Measurements from ENCODE around the gene ICAM5. TPM values are rescaled to one million over a fixed set of nuclear protein-coding genes. Genes with fewer than 3 reads are reported as not detected.

Gene ICAM5
- polyA plus RNA-seq, 1 donor from 2014 or later, result 4.1 TPM

DNA sequence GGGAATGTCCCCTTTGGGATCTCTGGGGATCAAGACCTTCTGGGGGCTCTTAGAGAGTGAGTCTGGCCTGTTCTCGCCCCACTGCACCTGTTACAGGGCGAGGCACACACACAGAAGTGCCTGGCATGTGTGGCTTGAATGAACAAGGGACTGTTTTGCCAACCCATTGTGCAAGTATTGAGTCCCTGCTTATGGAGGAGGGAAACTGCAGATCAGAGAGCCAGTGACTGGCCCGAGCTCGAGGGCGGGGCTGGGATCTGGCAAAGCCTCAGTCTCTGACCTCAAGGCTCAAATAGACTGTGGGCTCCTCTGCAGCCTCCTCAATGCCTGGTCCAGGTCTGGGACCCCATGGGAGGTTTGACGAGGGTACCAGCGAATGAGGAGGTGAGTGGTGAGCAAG lies 38.0 kb downstream of the ICAM5 start:
- no peak overlapping the region for H3K9ac ChIP-seq (ENCODE audit: low read length)
- H3K4me3 ChIP-seq (ENCODE audit: low read length), result no peak overlapping the region
- H4K20me1 ChIP-seq (ENCODE audit: insufficient read depth), result no peaks in the 10 kb centered on the region
- no peak overlapping the region for H2AFZ ChIP-seq (ENCODE audit: low read depth, low read length)
- H3F3A ChIP-seq (ENCODE audit: insufficient read depth, low read length, poor library complexity, severe bottlenecking), result no peaks in the 10 kb centered on the region
- H3K9me2 ChIP-seq (ENCODE audit: insufficient read depth, low read length), result no peaks in the 10 kb centered on the region
- no peaks in the 10 kb centered on the region for H3K27me3 ChIP-seq (ENCODE audit: insufficient read depth, low read depth, low read length)
- H3K9me3 ChIP-seq (ENCODE audit: low read length), result no peaks in the 10 kb centered on the region
- TF ChIP-seq EP300 (conservative IDR thresholded peaks at IDR 0.05; ENCODE audit: poor library complexity, severe bottlenecking), result no peak
- TF ChIP-seq TAF1 (IDR thresholded peaks at IDR 0.05; ENCODE audit: low read depth), result no peak
- TF ChIP-seq, protein P1, sequence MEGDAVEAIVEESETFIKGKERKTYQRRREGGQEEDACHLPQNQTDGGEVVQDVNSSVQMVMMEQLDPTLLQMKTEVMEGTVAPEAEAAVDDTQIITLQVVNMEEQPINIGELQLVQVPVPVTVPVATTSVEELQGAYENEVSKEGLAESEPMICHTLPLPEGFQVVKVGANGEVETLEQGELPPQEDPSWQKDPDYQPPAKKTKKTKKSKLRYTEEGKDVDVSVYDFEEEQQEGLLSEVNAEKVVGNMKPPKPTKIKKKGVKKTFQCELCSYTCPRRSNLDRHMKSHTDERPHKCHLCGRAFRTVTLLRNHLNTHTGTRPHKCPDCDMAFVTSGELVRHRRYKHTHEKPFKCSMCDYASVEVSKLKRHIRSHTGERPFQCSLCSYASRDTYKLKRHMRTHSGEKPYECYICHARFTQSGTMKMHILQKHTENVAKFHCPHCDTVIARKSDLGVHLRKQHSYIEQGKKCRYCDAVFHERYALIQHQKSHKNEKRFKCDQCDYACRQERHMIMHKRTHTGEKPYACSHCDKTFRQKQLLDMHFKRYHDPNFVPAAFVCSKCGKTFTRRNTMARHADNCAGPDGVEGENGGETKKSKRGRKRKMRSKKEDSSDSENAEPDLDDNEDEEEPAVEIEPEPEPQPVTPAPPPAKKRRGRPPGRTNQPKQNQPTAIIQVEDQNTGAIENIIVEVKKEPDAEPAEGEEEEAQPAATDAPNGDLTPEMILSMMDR (IDR thresholded peaks at IDR 0.05; ENCODE audit: poor library complexity, severe bottlenecking), result no peak
- no peak for TF ChIP-seq SMC3 (conservative IDR thresholded peaks at IDR 0.05; ENCODE audit: poor library complexity)
- TF ChIP-seq POLR2AphosphoS5 (IDR thresholded peaks at IDR 0.05), result no peak
- no peak for TF ChIP-seq RAD21 (conservative IDR thresholded peaks at IDR 0.05)
- TF ChIP-seq, protein P2, sequence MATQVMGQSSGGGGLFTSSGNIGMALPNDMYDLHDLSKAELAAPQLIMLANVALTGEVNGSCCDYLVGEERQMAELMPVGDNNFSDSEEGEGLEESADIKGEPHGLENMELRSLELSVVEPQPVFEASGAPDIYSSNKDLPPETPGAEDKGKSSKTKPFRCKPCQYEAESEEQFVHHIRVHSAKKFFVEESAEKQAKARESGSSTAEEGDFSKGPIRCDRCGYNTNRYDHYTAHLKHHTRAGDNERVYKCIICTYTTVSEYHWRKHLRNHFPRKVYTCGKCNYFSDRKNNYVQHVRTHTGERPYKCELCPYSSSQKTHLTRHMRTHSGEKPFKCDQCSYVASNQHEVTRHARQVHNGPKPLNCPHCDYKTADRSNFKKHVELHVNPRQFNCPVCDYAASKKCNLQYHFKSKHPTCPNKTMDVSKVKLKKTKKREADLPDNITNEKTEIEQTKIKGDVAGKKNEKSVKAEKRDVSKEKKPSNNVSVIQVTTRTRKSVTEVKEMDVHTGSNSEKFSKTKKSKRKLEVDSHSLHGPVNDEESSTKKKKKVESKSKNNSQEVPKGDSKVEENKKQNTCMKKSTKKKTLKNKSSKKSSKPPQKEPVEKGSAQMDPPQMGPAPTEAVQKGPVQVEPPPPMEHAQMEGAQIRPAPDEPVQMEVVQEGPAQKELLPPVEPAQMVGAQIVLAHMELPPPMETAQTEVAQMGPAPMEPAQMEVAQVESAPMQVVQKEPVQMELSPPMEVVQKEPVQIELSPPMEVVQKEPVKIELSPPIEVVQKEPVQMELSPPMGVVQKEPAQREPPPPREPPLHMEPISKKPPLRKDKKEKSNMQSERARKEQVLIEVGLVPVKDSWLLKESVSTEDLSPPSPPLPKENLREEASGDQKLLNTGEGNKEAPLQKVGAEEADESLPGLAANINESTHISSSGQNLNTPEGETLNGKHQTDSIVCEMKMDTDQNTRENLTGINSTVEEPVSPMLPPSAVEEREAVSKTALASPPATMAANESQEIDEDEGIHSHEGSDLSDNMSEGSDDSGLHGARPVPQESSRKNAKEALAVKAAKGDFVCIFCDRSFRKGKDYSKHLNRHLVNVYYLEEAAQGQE (IDR thresholded peaks at IDR 0.05; ENCODE audit: borderline replicate concordance), result no peak
- TF ChIP-seq EZH2 (IDR thresholded peaks at IDR 0.05; ENCODE audit: borderline replicate concordance, insufficient read depth, low read length, poor library complexity, severe bottlenecking), result no peak
- no peak for TF ChIP-seq MXI1 (conservative IDR thresholded peaks at IDR 0.05; ENCODE audit: poor library complexity, severe bottlenecking)
- no peak overlapping the region for H3K4me2 ChIP-seq (ENCODE audit: low read length)
- H3K27ac ChIP-seq (ENCODE audit: low read length), result no peak overlapping the region
- no peaks in the 10 kb centered on the region for H3K36me3 ChIP-seq (ENCODE audit: insufficient read depth, low read length)
- peaks cover 22% of the 10 kb centered on the region for H3K79me2 ChIP-seq (replicated peaks; ENCODE audit: insufficient read depth, low read length)

DNA sequence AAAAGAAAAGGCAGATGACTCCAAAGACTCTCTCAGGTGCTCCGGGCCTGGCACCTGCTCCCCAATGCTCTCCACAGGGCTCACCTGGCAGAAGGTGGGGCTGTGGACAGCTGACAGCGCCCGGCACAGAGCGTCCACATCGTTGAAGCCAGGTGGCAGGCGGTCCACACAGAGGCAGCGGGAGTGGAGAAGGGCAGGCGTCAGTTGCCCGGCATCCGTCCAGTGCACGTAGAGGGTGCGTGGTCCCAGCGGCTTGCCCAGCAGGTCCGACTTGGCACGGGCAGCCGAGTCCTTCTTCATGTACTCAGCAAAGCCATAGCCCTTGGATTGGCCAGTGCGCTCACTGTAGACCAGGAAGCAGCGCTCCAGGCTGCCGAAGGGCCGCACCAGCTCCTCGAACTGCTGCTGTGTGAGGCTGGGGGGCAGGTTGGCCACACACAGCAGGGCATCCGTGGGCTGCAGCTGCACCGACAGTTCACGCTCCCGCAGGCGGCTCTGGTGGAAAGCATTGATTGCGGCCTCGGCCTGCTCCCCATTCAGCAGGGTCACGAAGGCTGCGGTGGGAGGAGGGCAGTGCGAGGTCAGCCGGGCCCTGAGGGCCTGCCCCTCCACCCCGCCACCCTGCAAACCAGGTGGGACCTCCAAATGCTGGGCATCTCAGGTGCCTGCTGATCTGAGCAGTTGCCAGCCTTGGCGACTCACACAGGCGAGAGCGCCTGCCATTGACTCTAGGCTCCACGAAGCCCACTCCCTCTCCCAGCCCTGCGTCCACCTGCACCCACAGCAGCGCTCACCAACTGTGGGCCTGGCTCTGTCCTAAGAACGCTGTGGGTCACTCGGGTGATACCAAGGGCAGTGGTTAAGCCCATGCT lies 39.0 kb downstream of the ICAM5 start:
- no peaks in the 10 kb centered on the region for H3K36me3 ChIP-seq (ENCODE audit: insufficient read depth, low read length)

More for the DNA sequence above, 39.0 kb downstream of the ICAM5 start:
- no peak overlapping the region for H3K9ac ChIP-seq (ENCODE audit: low read length)
- H3K9me2 ChIP-seq (ENCODE audit: insufficient read depth, low read length), result no peaks in the 10 kb centered on the region
- no peaks in the 10 kb centered on the region for H3F3A ChIP-seq (ENCODE audit: insufficient read depth, low read length, poor library complexity, severe bottlenecking)
- H3K27me3 ChIP-seq (ENCODE audit: insufficient read depth, low read depth, low read length), result no peaks in the 10 kb centered on the region
- H3K4me3 ChIP-seq (ENCODE audit: low read length), result no peak overlapping the region
- H2AFZ ChIP-seq (ENCODE audit: low read depth, low read length), result no peak overlapping the region
- H3K79me2 ChIP-seq (replicated peaks; ENCODE audit: insufficient read depth, low read length), result peaks cover 22% of the 10 kb centered on the region
- TF ChIP-seq TAF1 (IDR thresholded peaks at IDR 0.05; ENCODE audit: low read depth) (no peak), EP300 (conservative IDR thresholded peaks at IDR 0.05; ENCODE audit: poor library complexity, severe bottlenecking) (no peak), SMC3 (conservative IDR thresholded peaks at IDR 0.05; ENCODE audit: poor library complexity) (no peak), EZH2 (IDR thresholded peaks at IDR 0.05; ENCODE audit: borderline replicate concordance, insufficient read depth, low read length, poor library complexity, severe bottlenecking) (no peak), RAD21 (conservative IDR thresholded peaks at IDR 0.05) (no peak), MXI1 (conservative IDR thresholded peaks at IDR 0.05; ENCODE audit: poor library complexity, severe bottlenecking) (no peak), POLR2AphosphoS5 (IDR thresholded peaks at IDR 0.05) (no peak)
- TF ChIP-seq, protein P2 (IDR thresholded peaks at IDR 0.05; ENCODE audit: borderline replicate concordance), result no peak
- TF ChIP-seq, protein P1 (IDR thresholded peaks at IDR 0.05; ENCODE audit: poor library complexity, severe bottlenecking), result no peak
- H3K27ac ChIP-seq (ENCODE audit: low read length), result no peak overlapping the region
- no peaks in the 10 kb centered on the region for H3K9me3 ChIP-seq (ENCODE audit: low read length)
- H3K4me2 ChIP-seq (ENCODE audit: low read length), result no peak overlapping the region
- H4K20me1 ChIP-seq (ENCODE audit: insufficient read depth), result no peaks in the 10 kb centered on the region
